Vagina (tissue), 2 donors: ENCODE measurements around the gene CEMIP2.

Experiments
- CTCF ChIP-seq, 3 experiments: fragments of 450-650 bp in 2 of 3; fragments of 200-600 bp in 1 of 3; sonication (generic) in 1 of 3; IDR thresholded peaks; one replicate each; pipeline ENCODE4 v1.5.1; 2017 to 2019; ENCODE audit warnings: antibody characterized with exemption in 3 of 3, mild to moderate bottlenecking in 2 of 3, moderate library complexity in 2 of 3
- POLR2A ChIP-seq, 2 donors: fragments of 450-650 bp; IDR thresholded peaks; one replicate each; pipeline ENCODE4 v1.6.1; 2017; ENCODE audit warnings: antibody characterized with exemption in 2 of 2, mild to moderate bottlenecking in 2 of 2, moderate library complexity in 2 of 2
- POLR2AphosphoS5 ChIP-seq, 2 donors: sonication (generic); formaldehyde crosslinking; IDR thresholded peaks; one replicate each; pipeline ENCODE4 v1.9.0; 2017; ENCODE audit warnings: antibody characterized with exemption in 2 of 2, mild to moderate bottlenecking in 2 of 2, low read depth in 1 of 2; ENCODE audit not compliant: insufficient read depth in 1 of 2

- TF ChIP-seq CTCF (IDR thresholded peaks at IDR 0.05) = no peak
- no peak for TF ChIP-seq POLR2A (IDR thresholded peaks at IDR 0.05)
- TF ChIP-seq POLR2AphosphoS5 (IDR thresholded peaks at IDR 0.05; ENCODE audit: insufficient read depth in 1 of 2, low read depth in 1 of 2) = no peak
These were observed 1.0 kb downstream of the CEMIP2 start for GRCh38 chr9:71767163-71767775.
